Activated B cell treated with CpG ODN at 0.5 μM for 24 hours (primary cell): ENCODE results near the gene SLC10A3. TPM values are rescaled to one million over a fixed set of nuclear protein-coding genes. Genes with fewer than 3 reads are reported as not detected.

Source experiments
- ATAC-seq: fragments of 200-7000 bp; cut with Tn5 transposase; one replicate; pipeline ENCODE4 v1.10.0; 2021; ENCODE audit warnings: low read depth, mild to moderate bottlenecking, moderate library complexity
- CTCF ChIA-PET: fragments of 350-600 bp; sonication (Branson Sonifier 250); formaldehyde crosslinking; loops from one replicate; lab custom pipeline; 2021; ENCODE audit warnings: antibody characterized with exemption; lab: Charles Lee
- POLR2A ChIA-PET: fragments of 350-600 bp; sonication (Branson Sonifier 250); formaldehyde crosslinking; loops from one replicate; lab custom pipeline; 2021; ENCODE audit warnings: antibody characterized with exemption; lab: Charles Lee
- DNase-seq: peaks from one replicate; pipeline ENCODE4 v3.0.0; 2022
- H3K27ac Mint-ChIP-seq: one replicate; pipeline ENCODE4 v1.8.0; 2020; ENCODE audit warnings: mixed read lengths
- H3K27me3 Mint-ChIP-seq: one replicate; pipeline ENCODE4 v1.8.0; 2021; ENCODE audit warnings: mixed read lengths
- H3K36me3 Mint-ChIP-seq: one replicate; pipeline ENCODE4 v1.8.0; 2021; ENCODE audit warnings: low read depth, mixed read lengths
- H3K4me1 Mint-ChIP-seq: one replicate; pipeline ENCODE4 v1.8.0; 2021; ENCODE audit warnings: mixed read lengths
- H3K4me3 Mint-ChIP-seq: one replicate; pipeline ENCODE4 v1.8.0; 2020; ENCODE audit warnings: mild to moderate bottlenecking, mixed read lengths
- H3K9me3 Mint-ChIP-seq: one replicate; pipeline ENCODE4 v1.8.0; 2020; ENCODE audit warnings: mixed read lengths
- intact Hi-C: fragments of 100-400 bp; cut with micrococcal nuclease; formaldehyde crosslinking; loops from one replicate; pipeline ENCODE4 v1.15.1; 2024
- total RNA-seq: library from RNA; stranded (reverse); gene quantifications from 2 replicates; pipeline ENCODE4 v1.2.3, GENCODE V29; 2022
- TF ChIP-seq, protein P1 (sequence below): fragments of 200-600 bp; IDR thresholded peaks from one replicate; pipeline ENCODE4 v1.8.0; 2022; ENCODE audit warnings: antibody characterized with exemption, mild to moderate bottlenecking

The SLC10A3 gene
- total RNA-seq, 1 donor from 2014 or later, result 13.4 TPM

DNA sequence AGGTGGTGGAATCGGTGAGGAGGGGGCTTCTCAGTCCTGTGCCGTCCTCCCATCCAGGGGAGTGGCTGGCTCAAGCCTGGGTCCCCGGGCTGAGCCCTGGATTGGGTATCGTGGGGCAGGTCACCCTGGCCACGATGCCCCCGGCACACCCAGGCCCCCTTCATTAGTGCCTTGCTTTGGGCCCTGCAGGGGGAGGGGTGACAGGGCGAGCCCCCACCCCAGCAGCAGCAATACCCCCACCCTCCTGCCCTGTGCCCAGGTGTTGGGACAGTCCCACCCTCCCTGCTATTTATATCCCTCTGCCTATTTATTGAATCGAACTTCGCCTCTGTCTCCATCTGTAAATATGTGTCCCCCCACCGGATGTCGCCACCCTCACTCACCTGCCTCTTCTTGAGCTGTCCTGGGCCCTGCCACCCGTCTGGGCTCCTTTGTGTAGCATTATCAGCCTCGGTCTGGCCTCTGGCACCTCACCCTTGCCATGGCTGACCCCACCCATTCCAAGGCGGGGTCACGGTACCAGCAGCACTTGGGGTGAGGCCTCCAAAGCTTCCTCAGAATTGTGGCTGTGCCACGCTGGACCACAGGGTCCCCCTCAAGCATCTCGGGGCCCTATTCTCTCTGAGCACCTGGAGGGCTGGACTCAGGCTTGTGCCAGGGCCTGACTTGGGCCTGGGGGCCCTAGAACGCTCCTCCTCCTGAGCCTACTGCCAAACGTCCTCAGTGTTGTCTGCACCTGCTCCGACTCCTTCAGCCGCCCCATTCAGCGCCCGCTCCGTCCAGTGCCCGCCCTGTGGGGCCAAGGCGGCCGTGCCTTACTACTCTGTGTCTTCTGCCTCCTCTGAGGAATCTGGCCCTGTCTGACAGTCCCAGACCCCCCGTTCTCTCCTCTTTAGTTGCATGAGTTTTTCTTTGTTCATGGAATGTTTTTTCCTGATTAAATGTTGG, 17.5 kb downstream of the SLC10A3 start:
- intact Hi-C loops, result no loop called here
- POLR2A ChIA-PET, result interaction anchor here (0.8 kb wide), 1 partner anchor 61 kb away, joined by 3 read pairs; no protein-coding TSS in a partner anchor
- Mint-ChIP-seq H3K36me3 (peaks cover 44% of the 10 kb centered on the region), H3K4me1 (peaks cover 4% of the 10 kb centered on the region), H3K4me3 (no peak overlapping the region), H3K27ac (no peak overlapping the region), H3K27me3 (no peaks in the 10 kb centered on the region), H3K9me3 (no peaks in the 10 kb centered on the region)
- DNase-seq (no peak), ATAC-seq (no peak)
- TF ChIP-seq, protein P1, sequence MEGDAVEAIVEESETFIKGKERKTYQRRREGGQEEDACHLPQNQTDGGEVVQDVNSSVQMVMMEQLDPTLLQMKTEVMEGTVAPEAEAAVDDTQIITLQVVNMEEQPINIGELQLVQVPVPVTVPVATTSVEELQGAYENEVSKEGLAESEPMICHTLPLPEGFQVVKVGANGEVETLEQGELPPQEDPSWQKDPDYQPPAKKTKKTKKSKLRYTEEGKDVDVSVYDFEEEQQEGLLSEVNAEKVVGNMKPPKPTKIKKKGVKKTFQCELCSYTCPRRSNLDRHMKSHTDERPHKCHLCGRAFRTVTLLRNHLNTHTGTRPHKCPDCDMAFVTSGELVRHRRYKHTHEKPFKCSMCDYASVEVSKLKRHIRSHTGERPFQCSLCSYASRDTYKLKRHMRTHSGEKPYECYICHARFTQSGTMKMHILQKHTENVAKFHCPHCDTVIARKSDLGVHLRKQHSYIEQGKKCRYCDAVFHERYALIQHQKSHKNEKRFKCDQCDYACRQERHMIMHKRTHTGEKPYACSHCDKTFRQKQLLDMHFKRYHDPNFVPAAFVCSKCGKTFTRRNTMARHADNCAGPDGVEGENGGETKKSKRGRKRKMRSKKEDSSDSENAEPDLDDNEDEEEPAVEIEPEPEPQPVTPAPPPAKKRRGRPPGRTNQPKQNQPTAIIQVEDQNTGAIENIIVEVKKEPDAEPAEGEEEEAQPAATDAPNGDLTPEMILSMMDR, result no peak
- CTCF ChIA-PET, result no interaction called here

DNA sequence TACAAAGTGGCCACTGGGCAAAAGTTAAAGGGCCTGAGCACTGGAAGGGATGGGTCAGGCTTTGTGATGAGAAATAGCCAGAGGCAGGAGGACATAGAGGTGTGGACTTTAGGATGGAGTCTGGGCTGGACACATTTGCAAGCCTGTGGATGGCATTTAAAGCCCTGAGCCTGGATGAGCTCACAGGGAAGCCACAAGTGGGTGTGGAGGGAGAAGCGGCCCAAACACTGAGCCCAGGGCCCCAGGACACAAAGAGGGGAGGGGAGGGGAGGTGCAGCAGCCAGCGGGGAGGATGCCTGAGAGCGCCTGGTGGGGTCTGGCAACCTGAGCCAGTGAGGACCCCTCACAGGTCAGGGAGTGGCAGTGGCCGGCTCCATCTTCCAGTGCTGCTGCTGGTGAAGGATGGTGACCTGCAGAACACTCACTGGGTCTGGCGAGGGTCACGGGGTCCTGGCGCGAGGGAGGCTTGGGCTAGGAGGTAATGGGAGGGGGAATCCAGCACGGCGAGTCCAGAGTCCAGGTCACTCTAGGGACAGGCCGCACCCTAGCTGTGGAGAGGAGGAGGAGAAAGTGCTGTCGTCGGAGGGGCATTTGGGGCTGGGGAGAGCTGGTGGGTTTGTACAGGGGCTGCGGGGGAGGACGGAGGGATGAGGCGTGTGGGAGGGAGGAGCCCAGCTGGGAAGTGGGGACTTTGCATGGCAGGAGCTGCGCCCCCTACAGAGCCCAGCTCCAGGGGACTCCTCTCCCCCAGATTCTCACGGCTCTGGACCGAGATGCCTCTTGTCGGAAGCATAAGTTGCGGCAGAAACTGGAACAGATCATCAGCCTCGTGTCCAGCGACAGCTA, 18.4 kb downstream of the SLC10A3 start:
- intact Hi-C loops, result no loop called here
- Mint-ChIP-seq H3K4me1 (peaks cover 2% of the 10 kb centered on the region), H3K27ac (no peak overlapping the region), H3K4me3 (no peak overlapping the region), H3K9me3 (no peaks in the 10 kb centered on the region), H3K36me3 (peaks cover 46% of the 10 kb centered on the region), H3K27me3 (no peaks in the 10 kb centered on the region)
- TF ChIP-seq, protein P1, result no peak
- no peak for ATAC-seq
- POLR2A ChIA-PET, result no interaction called here
- CTCF ChIA-PET, result no interaction called here
- no peak for DNase-seq

DNA sequence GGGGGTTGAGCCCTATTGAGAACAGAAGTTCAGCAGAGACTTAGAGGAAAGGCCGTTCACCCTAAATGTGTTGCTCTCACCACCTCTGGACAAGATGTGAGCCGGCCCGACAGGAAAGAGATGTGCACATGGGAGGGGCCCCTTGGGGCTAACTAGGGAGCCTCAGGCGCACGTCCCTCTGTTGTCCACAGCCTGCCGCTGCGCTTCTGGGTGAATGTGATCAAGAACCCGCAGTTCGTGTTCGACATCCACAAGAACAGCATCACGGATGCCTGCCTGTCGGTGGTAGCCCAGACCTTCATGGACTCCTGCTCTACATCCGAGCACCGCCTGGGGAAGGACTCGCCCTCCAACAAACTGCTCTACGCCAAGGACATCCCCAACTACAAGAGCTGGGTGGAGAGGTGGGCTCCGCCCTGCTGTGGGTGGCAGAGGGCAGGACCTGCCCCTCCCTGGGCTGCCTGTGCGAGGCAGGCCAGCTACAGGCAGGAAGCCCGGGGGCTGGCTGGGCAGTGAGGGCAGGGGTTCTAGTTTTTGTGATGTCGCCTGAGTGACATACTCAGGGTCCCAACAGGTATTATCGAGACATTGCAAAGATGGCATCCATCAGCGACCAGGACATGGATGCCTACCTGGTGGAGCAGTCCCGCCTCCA, 19.4 kb downstream of the SLC10A3 start:
- Mint-ChIP-seq H3K27ac (no peak overlapping the region), H3K9me3 (no peaks in the 10 kb centered on the region), H3K27me3 (no peaks in the 10 kb centered on the region), H3K36me3 (peaks cover 48% of the 10 kb centered on the region), H3K4me3 (no peak overlapping the region), H3K4me1 (peaks cover 2% of the 10 kb centered on the region)
- intact Hi-C loops, result no loop called here
- ChIA-PET POLR2A (no interaction called here), CTCF (no interaction called here)
- no peak for DNase-seq
- ATAC-seq, result no peak
- TF ChIP-seq, protein P1, result no peak

GRCh38 chrX:154470434-154470833, 20.0 kb downstream of the SLC10A3 start:
- Mint-ChIP-seq H3K36me3 (peaks cover 51% of the 10 kb centered on the region), H3K27ac (no peak overlapping the region), H3K9me3 (no peaks in the 10 kb centered on the region), H3K4me3 (no peak overlapping the region), H3K4me1 (peaks cover 2% of the 10 kb centered on the region), H3K27me3 (no peaks in the 10 kb centered on the region)
- TF ChIP-seq, protein P1, result no peak
- ChIA-PET CTCF (no interaction called here), POLR2A (no interaction called here)
- intact Hi-C loops, result no loop called here
- no peak for DNase-seq
- ATAC-seq, result no peak
